Measurements from ENCODE around the gene CTBP1. TPM values are rescaled to one million over a fixed set of nuclear protein-coding genes. Genes with fewer than 3 reads are reported as not detected.

CTBP1 gene
- total and polyA plus RNA-seq, 9 of the 15 experiments (the other 6 are each of a cell fraction or from before 2014, with no cell fraction given): 14.5 to 162 (median 68.2) TPM

- TF ChIP-seq ZFPM2 (CRISPR knock-in tag; IDR thresholded peaks at IDR 0.05) (no peak), SIN3A (IDR thresholded peaks at IDR 0.05; ENCODE audit: borderline replicate concordance in 2 of 2, control insufficient read depth in 1 of 2, low read depth in 2 of 2, low read length in 2 of 2) (peak in 1 of 2 experiments; percentile 29; a peak in 1 of 4 replicates), FIP1L1 (IDR thresholded peaks at IDR 0.05; ENCODE audit: low read depth, low read length, poor library complexity, severe bottlenecking) (peak; percentile 55), ZSCAN32 (CRISPR knock-in tag; IDR thresholded peaks at IDR 0.05) (no peak), ZBTB49 (CRISPR knock-in tag; IDR thresholded peaks at IDR 0.05; ENCODE audit: borderline replicate concordance) (no peak), MIER1 (IDR thresholded peaks at IDR 0.05; ENCODE audit: low read depth) (no peak), ZFP30 (CRISPR knock-in tag; IDR thresholded peaks at IDR 0.05; ENCODE audit: borderline replicate concordance) (no peak), KLF13 (tag; IDR thresholded peaks at IDR 0.05; ENCODE audit: borderline replicate concordance, low read depth) (peak; percentile 40; the same call in 1 of the 2 replicates), POLR2B (IDR thresholded peaks at IDR 0.05; ENCODE audit: low read depth, partially characterized antibody) (peak; percentile 51), GATAD2A (IDR thresholded peaks at IDR 0.05) (peak; percentile 23; the same call in 1 of the 2 replicates), STAG1 (CRISPR knock-in tag; IDR thresholded peaks at IDR 0.05; ENCODE audit: borderline replicate concordance) (no peak; the same call in 1 of the 2 replicates), SMAD2 (IDR thresholded peaks at IDR 0.05; ENCODE audit: low read depth, low read length) (no peak), KAT2B (IDR thresholded peaks at IDR 0.05; ENCODE audit: low read depth, low read length) (no peak), CSDE1 (IDR thresholded peaks at IDR 0.05) (no peak), MTA3 (IDR thresholded peaks at IDR 0.05; ENCODE audit: borderline replicate concordance) (peak; percentile 77; the same call in 1 of the 2 replicates), BCL6 (CRISPR knock-in tag; IDR thresholded peaks at IDR 0.05) (no peak), UBTF (IDR thresholded peaks at IDR 0.05; ENCODE audit: borderline replicate concordance in 1 of 2, low read depth in 2 of 2, low read length in 2 of 2) (0 out of 4 replicates have a peak, but pooled peaks of 1 of the 2 experiments have one; percentile 20), SRF (CRISPR knock-in tag; IDR thresholded peaks at IDR 0.05) (0 out of 4 replicates have a peak, but pooled peaks of 1 of the 2 experiments have one; percentile 39), TRIM28 (IDR thresholded peaks at IDR 0.05) (no peak), KDM5B (IDR thresholded peaks at IDR 0.05; ENCODE audit: insufficient replicate concordance, low read depth, low read length) (peak; percentile 50), HINFP (tag; conservative IDR thresholded peaks at IDR 0.05; ENCODE audit: low read depth) (peak; percentile 74; the same call in 1 of the 2 replicates)
Measured at GRCh38 chr4:1167244-1167949, 81.5 kb downstream of the CTBP1 start (continued).

All from K562 (cell line).